Psoas muscle (tissue), 8 donors: ENCODE data around the gene CDK17. TPM values are rescaled to one million over a fixed set of nuclear protein-coding genes. Genes with fewer than 3 reads are reported as not detected.
A peak's percentile ranks its signal among the peaks of the same experiment; 100 is the strongest.

Experiments used
- ATAC-seq, 4 donors: fragments of 200-7000 bp; cut with Tn5 transposase; one replicate each; pipeline ENCODE4 v1.9.1; 2020; ENCODE audit warnings: moderate library complexity in 3 of 4, mild to moderate bottlenecking in 2 of 4
- DNase-seq, 2 donors: peaks; one replicate each; pipeline ENCODE4 v3.0.0-alpha.2; 2020
- H3K27ac ChIP-seq: fragments of 200-600 bp; one replicate; pipeline ENCODE4 v1.8.0; 2022
- H3K27me3 ChIP-seq, 3 donors: fragments of 200-600 bp in 1 of 3; one replicate each; pipeline versions ENCODE4 v1.6.1 to v1.8.0; 2013 to 2022; ENCODE audit warnings: low read length in 2 of 3, mild to moderate bottlenecking in 2 of 3, moderate library complexity in 1 of 3; ENCODE audit not compliant: insufficient read depth in 3 of 3
- H3K36me3 ChIP-seq, 2 donors: fragments of 200-600 bp in 1 of 2; one replicate each; pipeline versions ENCODE4 v1.6.1 to v1.8.0; 2013 to 2022; ENCODE audit warnings: low read depth in 1 of 2, mild to moderate bottlenecking in 1 of 2, moderate library complexity in 1 of 2; ENCODE audit not compliant: insufficient read depth in 1 of 2
- H3K4me1 ChIP-seq: fragments of 200-600 bp; one replicate; pipeline ENCODE4 v1.8.0; 2022
- H3K4me3 ChIP-seq: fragments of 200-600 bp; one replicate; pipeline ENCODE4 v1.8.0; 2022; ENCODE audit warnings: mild to moderate bottlenecking
- H3K9me3 ChIP-seq: fragments of 200-600 bp; one replicate; pipeline ENCODE4 v1.8.0; 2022
- CTCF ChIP-seq: fragments of 200-600 bp; IDR thresholded peaks from one replicate; pipeline ENCODE4 v1.8.0; 2022; ENCODE audit warnings: antibody characterized with exemption
- WGBS, 3 donors: extraction: QIAGEN DNeasy Blood & Tissue Kit; methylation state at CpG; one replicate each; pipeline versions ENCODE4 v1.1.6 to v1.1.7; 2013; 5-methylcytosine and 5-hydroxymethylcytosine counted together
- intact Hi-C, 2 donors: fragments of 100-400 bp; cut with DNase I; formaldehyde crosslinking; loops; one replicate each; pipeline versions ENCODE4 v1.11.0 to v1.14.2; 2022
- polyA plus RNA-seq, 3 donors: library from polyadenylated mRNA; stranded (reverse); fragments of 200-250 nt; gene quantifications; one replicate each; pipeline ENCODE4 v1.2.3, GENCODE V29; 2013
- total RNA-seq, 4 donors: library from RNA; stranded (reverse); fragmentation: NEBNext Ultra II Directional in 2 of 4; extraction: Animal tissue kit (Norgen Biotek cat#: 25700) in 2 of 4; gene quantifications; one replicate each; pipeline versions ENCODE4 v1.2.1 to v1.2.4, GENCODE V29; 2021 to 2023
- donor health status: healthy with polysubstance abuse.
- donor health status: DM: no; HTN: no; CAD: no; lungs with moderate emphysema.
- donor health status: Bipolar disorder and iron deficiency.
- donor health status: healthy.
- donor health status: DM: yes; HTN: yes; CAD: no.
- donor health status: DM: no; HTN: no; CAD: no.
- donor health status: DM: no; HTN: no; CAD: no.
- donor health status: DM: yes; HTN: yes; CAD: no.

CDK17 gene
- total and polyA plus RNA-seq, 7 donors = 7.2 to 21.4 (median 13.3) TPM

- no peak overlapping the region for H3K4me3 ChIP-seq
- H3K4me1 ChIP-seq = peaks cover 11% of the 10 kb centered on the region
- peaks cover 0 to 33% (median 10%) of the 10 kb centered on the region in 3 donors for H3K27me3 ChIP-seq
- DNase-seq = no peak
- H3K27ac ChIP-seq = no peak overlapping the region
- no peaks in the 10 kb centered on the region for H3K9me3 ChIP-seq
- no peak for TF ChIP-seq CTCF
- peaks cover 0 to 9% of the 10 kb centered on the region in 2 donors for H3K36me3 ChIP-seq
- WGBS, 3 donors = 48 to 51% (median 48%) methylated on average over 12 of the region's 12 CpGs
- intact Hi-C loops = no loop called here
- no peak for ATAC-seq
These were observed 157.6 kb downstream of the CDK17 start for GRCh38 chr12:96242597-96242996.

GRCh38 chr12:96241846-96242256 lies 158.4 kb downstream of the CDK17 start:
- peak in 3 of 4 donors; percentile 51 to 62 (median 58) for ATAC-seq
- intact Hi-C loops = no loop called here
- Histone ChIP-seq H3K27ac (peak overlapping the region; percentile 20), H3K36me3 (peaks cover 0 to 2% of the 10 kb centered on the region in 2 donors), H3K4me3 (no peak overlapping the region), H3K27me3 (peaks cover 0 to 38% (median 13%) of the 10 kb centered on the region in 3 donors), H3K4me1 (peaks cover 11% of the 10 kb centered on the region), H3K9me3 (no peaks in the 10 kb centered on the region)
- no peak for TF ChIP-seq CTCF
- DNase-seq = peak in 1 of 2 donors; percentile 51
- 31 to 40% (median 36%) methylated on average over 9 of the region's 9 CpGs for WGBS, 3 donors

GRCh38 chr12:96241431-96241830 lies 158.8 kb downstream of the CDK17 start:
- peaks cover 12% of the 10 kb centered on the region for H3K4me1 ChIP-seq
- H3K27me3 ChIP-seq = peaks cover 0 to 42% (median 13%) of the 10 kb centered on the region in 3 donors
- H3K27ac ChIP-seq = peak overlapping the region; percentile 20
- ATAC-seq (no peak), DNase-seq (no peak)
- H3K36me3 ChIP-seq = no peaks in the 10 kb centered on the region
- intact Hi-C loops = no loop called here
- WGBS, 3 donors = 37 to 57% (median 40%) methylated on average over 4 of the region's 4 CpGs
- no peaks in the 10 kb centered on the region for H3K9me3 ChIP-seq
- H3K4me3 ChIP-seq = no peak overlapping the region
- no peak for TF ChIP-seq CTCF

- no peak for ATAC-seq
- TF ChIP-seq CTCF = no peak
- Histone ChIP-seq H3K36me3 (no peaks in the 10 kb centered on the region), H3K4me3 (no peak overlapping the region), H3K27ac (no peak overlapping the region), H3K9me3 (no peaks in the 10 kb centered on the region), H3K27me3 (peaks cover 0 to 43% (median 13%) of the 10 kb centered on the region in 3 donors), H3K4me1 (peaks cover 17% of the 10 kb centered on the region)
- 61 to 68% (median 64%) methylated on average over 11 of the region's 11 CpGs for WGBS, 3 donors
- no peak for DNase-seq
- intact Hi-C loops = no loop called here
These were observed 159.6 kb downstream of the CDK17 start for GRCh38 chr12:96240656-96241055.
